GM15510 (cell line): ENCODE measurements around the gene ZNF618.

Source experiments
- POLR2A ChIP-seq: IDR thresholded peaks from 3 replicates; pipeline ENCODE4 v1.6.1; 2011; ENCODE audit warnings: borderline replicate concordance; ENCODE audit not compliant: insufficient read length; ENCODE audit errors: extremely low read depth

The ZNF618 gene

DNA sequence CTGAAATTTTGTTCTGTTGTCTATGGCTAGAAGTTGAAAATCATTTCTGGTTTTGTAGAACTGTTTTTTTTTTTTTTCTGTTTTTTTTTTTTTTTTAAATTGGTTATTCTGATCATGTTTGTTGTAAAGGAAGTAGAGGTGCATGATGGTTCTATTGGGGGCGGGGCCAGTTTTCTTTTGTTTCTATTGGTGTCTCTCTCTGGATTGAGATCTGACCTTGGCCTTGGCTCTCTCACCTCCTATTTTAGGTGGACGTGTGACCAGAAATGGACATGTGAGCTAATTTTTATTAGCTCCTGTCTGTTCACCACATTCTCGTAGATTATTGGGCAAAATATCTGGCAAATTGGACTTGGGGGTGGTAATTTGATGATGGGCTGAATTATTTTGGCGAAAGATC is 3.2 kb downstream of the ZNF618 start:
- TF ChIP-seq POLR2A = no peak

DNA sequence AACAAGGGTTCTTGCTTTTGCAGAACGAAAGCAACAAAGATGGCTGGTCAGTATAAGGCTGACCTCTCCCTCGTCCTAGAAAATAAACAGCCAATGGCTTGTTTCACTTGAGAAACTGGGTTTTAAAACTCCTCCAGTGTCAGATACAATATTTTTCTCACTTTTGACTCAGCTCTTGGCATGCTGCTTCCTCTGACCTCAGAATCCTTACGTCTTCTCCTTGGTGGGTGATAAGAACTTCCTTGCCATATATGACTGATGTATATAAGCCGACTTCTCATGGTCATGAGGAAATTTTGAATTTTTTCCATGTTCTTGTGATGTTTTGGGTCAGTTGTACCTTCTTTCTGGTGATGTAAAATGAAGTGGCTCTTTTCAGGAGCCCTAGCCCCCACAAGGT is 3.8 kb downstream of the ZNF618 start:
- no peak for TF ChIP-seq POLR2A

GRCh38 chr9:113882181-113882580 is 6.1 kb downstream of the ZNF618 start:
- no peak for TF ChIP-seq POLR2A

- no peak for TF ChIP-seq POLR2A
Observed at GRCh38 chr9:113882636-113883164, 6.6 kb downstream of the ZNF618 start.

DNA sequence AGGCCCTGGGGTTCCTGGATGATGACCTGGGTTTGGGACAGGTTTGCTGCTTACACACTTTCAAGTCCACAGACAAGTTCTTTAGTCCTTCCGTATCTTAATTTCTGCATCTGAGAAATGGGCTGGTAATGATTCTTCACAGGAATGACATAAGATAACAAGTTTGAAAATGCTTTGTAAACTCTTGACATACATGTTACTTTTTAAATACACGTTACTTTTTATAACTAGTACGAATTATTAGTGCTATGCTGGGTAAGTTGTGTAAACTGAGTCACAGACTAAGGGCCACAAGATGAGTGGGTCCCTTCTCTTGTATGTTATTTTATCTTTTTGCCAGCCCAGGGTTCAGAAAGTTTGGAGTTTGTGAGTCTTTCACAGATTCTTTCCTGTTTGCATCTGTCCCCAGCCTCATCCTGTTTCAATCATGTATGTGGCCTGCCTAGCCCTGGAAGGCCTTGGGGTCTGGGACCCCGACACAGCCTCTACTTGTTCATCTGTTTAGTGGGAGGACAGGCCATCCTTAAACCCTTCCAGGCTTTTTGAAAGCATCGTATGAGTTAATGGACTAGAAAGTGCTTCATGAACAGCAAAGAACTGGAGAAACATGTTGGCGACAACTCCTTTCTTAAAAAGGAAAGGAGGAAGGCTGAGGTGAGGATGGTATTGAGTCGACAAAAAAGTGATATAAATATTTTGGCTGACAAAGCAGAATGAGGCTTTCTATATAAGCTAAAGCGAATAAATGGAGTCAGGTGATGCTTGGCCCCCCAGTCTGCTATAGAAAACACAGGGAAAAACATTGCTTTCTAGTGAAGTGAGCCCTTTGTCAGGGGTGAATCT is 9.3 kb downstream of the ZNF618 start:
- no peak for TF ChIP-seq POLR2A

DNA sequence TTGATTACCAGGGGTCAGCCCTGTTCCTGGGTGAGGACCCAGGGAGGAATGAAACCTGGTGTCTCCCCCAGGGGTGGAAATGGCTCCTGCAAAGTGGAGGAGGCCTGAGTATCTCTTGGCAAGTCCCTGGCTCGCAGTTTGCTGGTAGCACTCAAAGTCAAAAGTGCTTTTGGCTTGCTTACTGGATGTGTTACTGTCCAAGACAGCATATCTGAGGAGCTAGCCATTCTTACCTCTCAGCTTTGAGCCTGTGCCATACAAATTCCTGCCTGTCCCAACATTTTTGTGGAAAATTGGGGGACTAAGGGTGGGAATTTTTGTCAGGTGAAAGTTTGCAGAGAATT is 9.9 kb downstream of the ZNF618 start:
- TF ChIP-seq POLR2A = no peak

DNA sequence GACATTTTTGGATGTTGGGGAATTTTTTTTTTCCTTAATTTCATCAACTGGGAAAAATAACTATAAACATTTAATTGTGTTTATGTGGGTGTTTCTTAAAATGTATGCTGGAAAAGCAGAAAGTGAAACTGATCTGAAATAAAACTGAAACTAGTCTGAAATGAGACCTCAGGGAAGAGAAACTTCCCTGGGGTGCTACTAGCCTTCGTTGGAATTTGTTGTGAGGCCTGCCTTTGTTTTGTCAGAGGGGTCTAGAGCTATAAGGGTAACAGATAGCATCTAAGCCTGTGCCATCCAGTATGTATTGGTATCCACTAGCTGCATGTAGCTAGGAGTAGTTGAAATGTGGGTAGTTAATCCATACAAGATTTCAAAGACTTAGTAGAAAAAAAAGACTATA is 10.4 kb downstream of the ZNF618 start:
- TF ChIP-seq POLR2A = no peak

- TF ChIP-seq POLR2A = no peak
Observed at GRCh38 chr9:113886933-113887332, 10.8 kb downstream of the ZNF618 start.

GRCh38 chr9:113887436-113887835 is 11.3 kb downstream of the ZNF618 start:
- no peak for TF ChIP-seq POLR2A

DNA sequence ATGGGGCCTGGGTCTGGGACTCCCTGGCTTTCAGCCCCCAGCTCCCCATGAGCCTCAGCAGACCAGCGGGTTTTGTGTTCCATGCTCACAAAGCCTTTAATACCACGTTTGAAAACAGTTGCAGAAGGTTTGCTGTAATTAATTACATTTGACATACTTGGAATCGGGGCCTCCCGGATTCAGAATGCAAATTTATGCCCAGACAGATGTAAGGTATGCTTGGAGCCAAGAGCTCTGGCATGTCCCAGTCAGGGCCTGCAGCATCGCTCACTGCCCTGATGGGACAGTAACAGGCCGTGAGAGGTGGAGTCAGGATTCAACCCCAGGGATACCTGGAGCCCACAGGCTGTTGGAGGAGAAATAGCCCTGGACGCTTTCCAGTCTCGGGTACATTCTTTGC is 12.2 kb downstream of the ZNF618 start:
- TF ChIP-seq POLR2A = no peak

GRCh38 chr9:113888976-113889375 is 12.9 kb downstream of the ZNF618 start:
- TF ChIP-seq POLR2A = no peak

DNA sequence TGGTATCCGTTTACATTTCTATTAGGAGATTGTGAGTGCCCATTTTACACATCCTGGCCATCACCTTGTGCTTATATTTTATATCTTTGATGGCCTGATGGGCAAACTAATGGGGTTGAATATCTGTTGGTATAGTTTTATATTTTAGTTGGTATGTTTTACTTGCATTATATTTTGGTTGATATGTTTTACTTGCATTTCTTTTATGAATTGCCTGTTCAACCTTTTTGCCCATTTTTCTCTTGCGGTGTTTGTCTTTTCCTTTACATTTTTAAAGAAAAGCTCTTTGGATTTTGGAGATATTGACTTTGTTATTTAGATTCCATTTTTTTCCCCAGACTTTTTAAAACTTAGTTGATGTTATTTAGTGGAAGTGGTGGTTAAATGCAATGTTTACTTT is 14.6 kb downstream of the ZNF618 start:
- TF ChIP-seq POLR2A = no peak

DNA sequence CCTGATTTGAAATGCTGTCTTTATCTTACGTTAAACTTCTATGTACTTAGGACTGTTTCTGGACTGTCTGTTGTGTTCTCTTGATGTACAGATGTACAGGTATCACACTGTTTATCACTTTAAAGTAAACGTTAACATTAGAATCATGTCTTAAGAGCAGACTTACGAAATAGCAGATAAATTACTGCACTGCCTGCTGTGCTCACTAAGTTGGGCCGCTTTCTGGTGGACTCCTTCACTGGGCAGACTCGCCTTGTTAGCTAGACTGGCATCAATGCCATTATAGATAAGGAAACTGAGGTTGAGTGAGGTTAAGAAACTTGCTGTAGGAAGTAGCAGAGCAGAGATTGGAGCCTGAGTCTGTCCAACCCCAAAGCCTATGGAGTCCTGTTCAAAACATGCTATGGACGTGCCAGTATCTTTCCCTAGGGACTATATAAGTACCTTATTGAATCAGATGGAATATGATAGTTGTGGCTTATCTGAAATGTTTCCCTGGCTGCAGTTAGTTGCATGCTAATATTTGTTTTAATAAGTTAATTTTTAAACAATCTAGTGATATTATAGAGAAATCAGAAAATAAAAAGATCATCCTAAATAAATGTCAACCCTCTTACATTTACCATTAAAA is 16.9 kb downstream of the ZNF618 start:
- no peak for TF ChIP-seq POLR2A

- no peak for TF ChIP-seq POLR2A
Observed at GRCh38 chr9:113894166-113894565, 18.1 kb downstream of the ZNF618 start.

- no peak for TF ChIP-seq POLR2A
Observed at GRCh38 chr9:113895526-113895925, 19.4 kb downstream of the ZNF618 start.

DNA sequence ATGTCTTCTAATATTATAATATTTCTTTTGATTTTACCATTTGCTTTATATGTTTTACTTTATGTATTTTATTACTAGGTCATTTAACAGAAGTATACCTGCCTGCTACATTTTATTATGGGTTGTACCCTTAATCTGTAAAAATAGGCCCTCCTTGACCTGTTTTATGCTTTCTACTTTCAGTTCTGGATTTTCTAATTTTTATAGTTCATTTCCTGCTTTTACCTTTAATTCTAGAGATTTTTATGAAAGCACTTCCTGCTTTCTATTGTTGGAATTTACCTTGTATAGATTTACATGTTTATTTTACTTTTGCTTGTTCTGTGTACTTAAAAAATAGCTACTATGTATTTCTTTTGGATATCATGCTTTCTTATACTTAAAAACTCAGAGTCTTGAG is 20.6 kb downstream of the ZNF618 start:
- no peak for TF ChIP-seq POLR2A
